Activated naive CD8-positive, alpha-beta T cell treated with anti-CD3 and anti-CD28 coated beads for 36 hours (primary cell): ENCODE results near the gene SLC44A5. TPM values are rescaled to one million over a fixed set of nuclear protein-coding genes. Genes with fewer than 3 reads are reported as not detected.
A peak's percentile ranks its signal among the peaks of the same experiment; 100 is the strongest.
"Not testable (repeated sequence)": the region's sequence is repeated elsewhere in the genome, so short reads cannot be mapped to it uniquely, and the experiment has no call there.

Experiments used
- DNase-seq: peaks from one replicate; pipeline ENCODE4 v3.0.0; 2021
- H3K27ac Mint-ChIP-seq: one replicate; pipeline ENCODE4 v1.8.0; 2022; ENCODE audit warnings: mild to moderate bottlenecking, moderate library complexity, mixed read lengths
- H3K27me3 Mint-ChIP-seq: one replicate; pipeline ENCODE4 v1.8.0; 2022; ENCODE audit warnings: mild to moderate bottlenecking, mixed read lengths
- H3K36me3 Mint-ChIP-seq: one replicate; pipeline ENCODE4 v1.8.0; 2021; ENCODE audit warnings: mild to moderate bottlenecking, mixed read lengths
- H3K4me1 Mint-ChIP-seq: one replicate; pipeline ENCODE4 v1.8.0; 2021; ENCODE audit warnings: mixed read lengths
- H3K4me3 Mint-ChIP-seq: one replicate; pipeline ENCODE4 v1.8.0; 2022; ENCODE audit warnings: mild to moderate bottlenecking, moderate library complexity, mixed read lengths
- H3K9me3 Mint-ChIP-seq: one replicate; pipeline ENCODE4 v1.8.0; 2022; ENCODE audit warnings: mixed read lengths
- total RNA-seq, 2 experiments: library from RNA; stranded (reverse); gene quantifications; one replicate each; pipeline ENCODE4 v1.2.3, GENCODE V29; 2021

The SLC44A5 gene
- total RNA-seq = under 1 TPM; 0.19 to 0.28 TPM

- no peak for DNase-seq
- Mint-ChIP-seq H3K27ac (no peak within 1 kb of the TSS), H3K36me3 (no peaks in the 10 kb centered on the region), H3K4me3 (no peak within 1 kb of the TSS), H3K4me1 (peaks cover 6% of the 10 kb centered on the region), H3K27me3 (peaks cover 67% of the 10 kb centered on the region), H3K9me3 (no peaks in the 10 kb centered on the region)
Measured at GRCh38 chr1:75611014-75611413, at the start of gene SLC44A5. Gene SLC44A5, minus strand, starts transcription at chr1:75611114. Its CDS starts 69,667 bp downstream, at chr1:75541447.

- Mint-ChIP-seq H3K4me3 (no peak overlapping the region), H3K27me3 (peaks cover 30% of the 10 kb centered on the region), H3K9me3 (peaks cover 11% of the 10 kb centered on the region), H3K4me1 (no peaks in the 10 kb centered on the region), H3K27ac (no peak overlapping the region), H3K36me3 (peaks cover 1% of the 10 kb centered on the region)
- no peak for DNase-seq
Measured at GRCh38 chr1:75655931-75656330, 45.0 kb upstream of the SLC44A5 start.

DNA sequence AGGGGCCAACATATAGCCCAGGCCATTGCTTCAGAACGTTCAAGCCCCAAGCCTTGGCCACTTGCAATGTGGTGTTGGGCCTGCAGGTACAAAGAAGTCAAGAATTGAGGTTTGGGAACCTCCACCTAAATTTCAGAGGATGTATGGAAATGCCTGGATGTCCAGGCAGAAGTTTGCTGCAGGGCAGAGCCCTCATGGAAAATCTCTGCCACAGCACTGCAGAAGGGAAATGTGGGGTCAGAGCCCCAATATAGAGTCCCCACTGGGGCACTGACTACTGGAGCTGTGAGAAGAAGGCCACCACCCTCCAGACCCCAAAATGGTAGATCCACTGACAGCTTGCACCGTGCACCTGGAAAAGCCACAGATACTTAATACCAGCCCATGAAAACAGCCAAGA, 36.3 kb upstream of the SLC44A5 start:
- not testable (repeated sequence) for H3K4me3 Mint-ChIP-seq, DNase-seq, H3K36me3 Mint-ChIP-seq, H3K27me3 Mint-ChIP-seq, H3K4me1 Mint-ChIP-seq, H3K27ac Mint-ChIP-seq
- H3K9me3 Mint-ChIP-seq = peaks cover 17% of the 10 kb centered on the region

DNA sequence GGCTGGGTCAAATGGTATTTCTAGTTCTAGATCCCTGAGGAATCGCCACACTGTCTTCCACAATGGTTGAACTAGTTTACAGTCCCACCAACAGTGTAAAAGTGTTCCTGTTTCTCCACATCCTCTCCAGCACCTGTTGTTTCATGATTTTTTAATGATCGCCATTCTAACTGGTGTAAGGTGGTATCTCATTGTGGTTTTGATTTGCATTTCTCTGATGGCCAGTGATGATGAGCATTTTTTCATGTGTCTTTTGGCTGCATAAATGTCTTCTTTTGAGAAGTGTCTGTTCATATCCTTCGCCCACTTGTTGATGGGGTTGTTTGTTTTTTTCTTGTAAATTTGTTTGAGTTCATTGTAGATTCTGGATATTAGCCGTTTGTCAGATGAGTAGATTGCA, 34.2 kb upstream of the SLC44A5 start:
- H3K4me1 Mint-ChIP-seq, H3K27ac Mint-ChIP-seq, DNase-seq, H3K27me3 Mint-ChIP-seq, H3K4me3 Mint-ChIP-seq, H3K36me3 Mint-ChIP-seq: not testable (repeated sequence)
- H3K9me3 Mint-ChIP-seq = peaks cover 17% of the 10 kb centered on the region

- no peak overlapping the region for H3K4me3 Mint-ChIP-seq
- H3K27ac Mint-ChIP-seq = no peak overlapping the region
- H3K36me3 Mint-ChIP-seq = peaks cover 3% of the 10 kb centered on the region
Measured at GRCh38 chr1:75643460-75643859, 32.5 kb upstream of the SLC44A5 start.

GRCh38 chr1:75641325-75641724, 30.4 kb upstream of the SLC44A5 start:
- Mint-ChIP-seq H3K27me3 (peaks cover 8% of the 10 kb centered on the region), H3K4me1 (no peaks in the 10 kb centered on the region), H3K27ac (no peak overlapping the region), H3K36me3 (no peaks in the 10 kb centered on the region), H3K4me3 (no peak overlapping the region), H3K9me3 (peaks cover 6% of the 10 kb centered on the region)
- DNase-seq = no peak

More at GRCh38 chr1:75643460-75643859, 32.5 kb upstream of the SLC44A5 start:
- H3K4me1 Mint-ChIP-seq = no peaks in the 10 kb centered on the region
- H3K9me3 Mint-ChIP-seq = peaks cover 17% of the 10 kb centered on the region
- H3K27me3 Mint-ChIP-seq = peaks cover 5% of the 10 kb centered on the region
- DNase-seq = no peak

- H3K27me3 Mint-ChIP-seq = peaks cover 8% of the 10 kb centered on the region
- peaks cover under 1% of the 10 kb centered on the region for H3K9me3 Mint-ChIP-seq
- H3K4me3 Mint-ChIP-seq = no peak overlapping the region
- H3K4me1 Mint-ChIP-seq = no peaks in the 10 kb centered on the region
- no peak for DNase-seq
- no peaks in the 10 kb centered on the region for H3K36me3 Mint-ChIP-seq
- no peak overlapping the region for H3K27ac Mint-ChIP-seq
Measured at GRCh38 chr1:75640137-75640536, 29.2 kb upstream of the SLC44A5 start.

DNA sequence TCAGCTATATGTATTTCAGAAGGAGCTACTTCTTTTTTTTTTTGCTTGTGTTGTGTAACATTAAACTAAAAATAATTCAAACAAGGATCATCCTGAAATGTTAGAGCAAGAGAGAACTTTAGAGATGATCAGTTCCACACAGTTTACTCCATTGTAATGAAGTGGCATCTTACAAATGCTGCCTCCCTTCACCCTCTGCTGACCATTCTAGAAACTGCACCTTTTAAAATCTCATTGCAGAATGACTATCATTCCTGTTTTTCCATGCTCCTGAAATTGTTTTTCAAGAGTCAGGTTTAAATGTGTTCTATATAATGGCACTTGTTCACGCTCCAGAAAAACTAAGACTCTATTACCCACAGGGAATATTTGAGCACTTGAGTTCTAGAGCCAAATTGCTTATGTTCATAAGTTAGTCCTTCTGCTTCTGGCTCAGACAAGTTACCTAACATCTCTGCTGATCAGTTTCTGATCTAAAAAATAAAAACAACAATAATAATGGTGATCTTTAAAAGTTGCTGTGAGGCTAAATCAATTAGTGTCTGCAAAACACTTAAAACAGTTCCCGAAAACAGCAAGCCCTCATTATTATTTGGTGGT, 21.5 kb upstream of the SLC44A5 start:
- no peak overlapping the region for H3K27ac Mint-ChIP-seq
- H3K27me3 Mint-ChIP-seq = peaks cover 21% of the 10 kb centered on the region
- no peaks in the 10 kb centered on the region for H3K36me3 Mint-ChIP-seq
- H3K9me3 Mint-ChIP-seq = no peaks in the 10 kb centered on the region
- H3K4me3 Mint-ChIP-seq = no peak overlapping the region
- no peaks in the 10 kb centered on the region for H3K4me1 Mint-ChIP-seq
- DNase-seq = no peak

- no peak for DNase-seq
- H3K27ac Mint-ChIP-seq = no peak overlapping the region
- no peaks in the 10 kb centered on the region for H3K36me3 Mint-ChIP-seq
- no peaks in the 10 kb centered on the region for H3K9me3 Mint-ChIP-seq
- no peaks in the 10 kb centered on the region for H3K4me1 Mint-ChIP-seq
- no peak overlapping the region for H3K4me3 Mint-ChIP-seq
- peaks cover 19% of the 10 kb centered on the region for H3K27me3 Mint-ChIP-seq
Measured at GRCh38 chr1:75630998-75631397, 20.1 kb upstream of the SLC44A5 start.

DNA sequence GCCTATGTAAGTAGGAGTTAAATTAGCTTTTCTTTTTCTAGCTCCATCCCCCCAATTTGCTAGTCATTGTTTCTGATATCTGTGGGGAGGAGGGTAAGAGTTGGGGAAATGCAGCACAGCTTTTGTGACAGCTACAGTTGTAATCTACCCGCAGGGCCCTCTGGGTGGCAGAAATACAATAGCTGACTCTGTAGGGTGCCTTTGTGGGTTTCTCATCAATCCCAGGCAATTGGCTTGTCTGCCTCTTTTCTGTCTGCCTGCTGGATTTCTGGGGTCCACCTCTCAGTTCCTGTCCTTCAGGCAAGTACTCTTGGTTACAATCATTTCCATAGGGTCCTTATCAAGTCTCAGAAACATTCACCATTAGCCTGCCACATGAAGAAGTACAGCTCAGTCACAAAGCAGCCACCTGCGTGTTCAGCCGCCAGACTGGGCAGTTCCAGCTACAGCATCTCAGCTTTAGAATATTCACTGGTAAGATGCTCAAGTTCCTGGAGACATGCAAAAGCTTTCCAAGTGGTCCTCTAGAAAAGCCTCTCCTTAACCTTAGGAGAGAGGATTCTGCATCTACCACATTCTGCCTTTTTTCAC, 19.2 kb upstream of the SLC44A5 start:
- H3K9me3 Mint-ChIP-seq = no peaks in the 10 kb centered on the region
- no peak for DNase-seq
- peaks cover 25% of the 10 kb centered on the region for H3K27me3 Mint-ChIP-seq
- no peak overlapping the region for H3K27ac Mint-ChIP-seq
- no peaks in the 10 kb centered on the region for H3K36me3 Mint-ChIP-seq
- H3K4me1 Mint-ChIP-seq = peaks cover 2% of the 10 kb centered on the region
- H3K4me3 Mint-ChIP-seq = no peak overlapping the region

- no peaks in the 10 kb centered on the region for H3K36me3 Mint-ChIP-seq
- peaks cover 3% of the 10 kb centered on the region for H3K9me3 Mint-ChIP-seq
- DNase-seq = no peak
- H3K27ac Mint-ChIP-seq = no peak overlapping the region
- peaks cover 2% of the 10 kb centered on the region for H3K4me1 Mint-ChIP-seq
- H3K4me3 Mint-ChIP-seq = no peak overlapping the region
- peaks cover 38% of the 10 kb centered on the region for H3K27me3 Mint-ChIP-seq
Measured at GRCh38 chr1:75625795-75626194, 14.9 kb upstream of the SLC44A5 start.

GRCh38 chr1:75618382-75618781, 7.5 kb upstream of the SLC44A5 start:
- no peaks in the 10 kb centered on the region for H3K9me3 Mint-ChIP-seq
- peaks cover 86% of the 10 kb centered on the region for H3K27me3 Mint-ChIP-seq
- DNase-seq = no peak
- no peak overlapping the region for H3K4me3 Mint-ChIP-seq
- peaks cover 13% of the 10 kb centered on the region for H3K4me1 Mint-ChIP-seq
- no peaks in the 10 kb centered on the region for H3K36me3 Mint-ChIP-seq
- no peak overlapping the region for H3K27ac Mint-ChIP-seq

- Mint-ChIP-seq H3K36me3 (no peaks in the 10 kb centered on the region), H3K27ac (no peak overlapping the region), H3K4me1 (peaks cover 13% of the 10 kb centered on the region), H3K4me3 (peak overlapping the region; percentile 15), H3K27me3 (peaks cover 87% of the 10 kb centered on the region), H3K9me3 (no peaks in the 10 kb centered on the region)
- DNase-seq = no peak
Measured at GRCh38 chr1:75616436-75617433, 5.8 kb upstream of the SLC44A5 start.

GRCh38 chr1:75615613-75616435, 4.9 kb upstream of the SLC44A5 start:
- H3K9me3 Mint-ChIP-seq = no peaks in the 10 kb centered on the region
- peak overlapping the region; percentile 52 for H3K4me3 Mint-ChIP-seq
- H3K4me1 Mint-ChIP-seq = peaks cover 13% of the 10 kb centered on the region
- DNase-seq = peak; percentile 38
- peaks cover 87% of the 10 kb centered on the region for H3K27me3 Mint-ChIP-seq
- H3K36me3 Mint-ChIP-seq = no peaks in the 10 kb centered on the region
- no peak overlapping the region for H3K27ac Mint-ChIP-seq

- Mint-ChIP-seq H3K4me1 (peaks cover 13% of the 10 kb centered on the region), H3K27me3 (peaks cover 86% of the 10 kb centered on the region), H3K9me3 (no peaks in the 10 kb centered on the region), H3K4me3 (peak overlapping the region; percentile 52), H3K36me3 (no peaks in the 10 kb centered on the region), H3K27ac (no peak overlapping the region)
- DNase-seq = no peak
Measured at GRCh38 chr1:75614399-75614756, 3.5 kb upstream of the SLC44A5 start.
